Measurements from ENCODE around the gene KCNA1.

KCNA1 gene

DNA sequence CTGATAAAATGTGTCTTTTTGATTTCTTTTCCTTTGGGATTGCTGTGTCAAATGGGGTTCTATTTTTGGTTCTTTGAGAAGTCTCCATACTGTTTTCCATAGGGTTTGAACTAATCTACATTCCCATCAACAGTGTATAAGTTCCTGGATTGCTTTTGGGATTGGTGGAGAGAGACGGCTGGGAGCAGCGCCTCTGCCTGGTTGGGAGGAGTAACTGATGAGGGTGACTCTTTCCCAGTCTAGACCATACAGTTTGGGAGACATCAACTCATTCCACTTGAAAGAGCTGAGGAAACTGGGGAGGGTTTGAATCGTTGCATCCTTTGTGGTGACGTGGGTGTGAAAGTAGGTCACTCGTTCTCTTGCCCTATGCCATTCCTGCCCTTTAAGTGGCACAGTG is 42.3 kb upstream of the KCNA1 start:
- no peaks in the 10 kb centered on the region for H3K9me3 ChIP-seq (replicated peaks; ENCODE audit: insufficient read depth, low read length)
- no peaks in the 10 kb centered on the region for H3K36me3 ChIP-seq (replicated peaks; ENCODE audit: insufficient read depth, low read length)
- H3K4me1 ChIP-seq (ENCODE audit: low read length) = peaks cover 7% of the 10 kb centered on the region
- no peak overlapping the region for H3K4me3 ChIP-seq (ENCODE audit: low read length)
- DNase-seq = no peak
- 0 out of 2 replicates have a peak, but pooled peaks cover 5% of the 10 kb centered on the region for H3F3A ChIP-seq (ENCODE audit: insufficient read depth, low read length)
- H3K9ac ChIP-seq (ENCODE audit: low read length) = no peak overlapping the region
- no peaks in the 10 kb centered on the region for H3K9me2 ChIP-seq (replicated peaks; ENCODE audit: insufficient read depth, low read length)
- TF ChIP-seq, protein P1, sequence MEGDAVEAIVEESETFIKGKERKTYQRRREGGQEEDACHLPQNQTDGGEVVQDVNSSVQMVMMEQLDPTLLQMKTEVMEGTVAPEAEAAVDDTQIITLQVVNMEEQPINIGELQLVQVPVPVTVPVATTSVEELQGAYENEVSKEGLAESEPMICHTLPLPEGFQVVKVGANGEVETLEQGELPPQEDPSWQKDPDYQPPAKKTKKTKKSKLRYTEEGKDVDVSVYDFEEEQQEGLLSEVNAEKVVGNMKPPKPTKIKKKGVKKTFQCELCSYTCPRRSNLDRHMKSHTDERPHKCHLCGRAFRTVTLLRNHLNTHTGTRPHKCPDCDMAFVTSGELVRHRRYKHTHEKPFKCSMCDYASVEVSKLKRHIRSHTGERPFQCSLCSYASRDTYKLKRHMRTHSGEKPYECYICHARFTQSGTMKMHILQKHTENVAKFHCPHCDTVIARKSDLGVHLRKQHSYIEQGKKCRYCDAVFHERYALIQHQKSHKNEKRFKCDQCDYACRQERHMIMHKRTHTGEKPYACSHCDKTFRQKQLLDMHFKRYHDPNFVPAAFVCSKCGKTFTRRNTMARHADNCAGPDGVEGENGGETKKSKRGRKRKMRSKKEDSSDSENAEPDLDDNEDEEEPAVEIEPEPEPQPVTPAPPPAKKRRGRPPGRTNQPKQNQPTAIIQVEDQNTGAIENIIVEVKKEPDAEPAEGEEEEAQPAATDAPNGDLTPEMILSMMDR (IDR thresholded peaks at IDR 0.05; ENCODE audit: low read length) = no peak
- TF ChIP-seq EZH2phosphoT487 (IDR thresholded peaks at IDR 0.05; ENCODE audit: low read length) (no peak), EZH2 (optimal IDR thresholded peaks at IDR 0.05; ENCODE audit: low read depth, low read length) (no peak)
- H3K27ac ChIP-seq (ENCODE audit: low read length) = no peak overlapping the region
- H3K27me3 ChIP-seq (replicated peaks; ENCODE audit: insufficient read depth, low read length) = no peaks in the 10 kb centered on the region
- H3K4me2 ChIP-seq (ENCODE audit: low read depth, low read length) = no peak overlapping the region
- H4K20me1 ChIP-seq (ENCODE audit: insufficient read depth, low read length) = no peaks in the 10 kb centered on the region
- no peak overlapping the region for H2AFZ ChIP-seq (ENCODE audit: low read length)
- no peaks in the 10 kb centered on the region for H3K79me2 ChIP-seq (ENCODE audit: low read length)

DNA sequence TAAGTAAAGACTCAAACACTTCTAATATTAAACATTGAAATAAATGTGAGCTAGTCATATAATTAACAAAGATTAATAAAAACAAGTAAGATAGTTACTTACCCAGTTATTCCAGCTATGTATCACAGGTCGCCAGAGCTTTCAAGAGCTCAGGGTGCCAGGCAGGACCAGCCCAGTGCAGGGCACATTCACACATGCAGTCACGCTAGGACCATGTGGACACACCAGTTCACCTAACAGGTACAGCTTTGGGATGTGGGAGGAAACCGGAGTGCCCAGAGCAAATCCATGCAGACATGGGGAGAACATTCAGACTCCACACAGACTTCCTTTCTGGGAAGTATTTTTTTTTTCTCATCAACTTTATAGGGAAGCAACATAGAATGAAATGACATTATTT is 39.3 kb upstream of the KCNA1 start:
- TF ChIP-seq EZH2phosphoT487 (IDR thresholded peaks at IDR 0.05; ENCODE audit: low read length) (no peak), EZH2 (optimal IDR thresholded peaks at IDR 0.05; ENCODE audit: low read depth, low read length) (no peak)
- TF ChIP-seq, protein P1 (IDR thresholded peaks at IDR 0.05; ENCODE audit: low read length) = no peak
- Histone ChIP-seq H3K9me2 (replicated peaks; ENCODE audit: insufficient read depth, low read length) (no peaks in the 10 kb centered on the region), H3K9me3 (replicated peaks; ENCODE audit: insufficient read depth, low read length) (no peaks in the 10 kb centered on the region), H3F3A (ENCODE audit: insufficient read depth, low read length) (0 out of 2 replicates have a peak, but pooled peaks cover under 1% of the 10 kb centered on the region), H3K27ac (ENCODE audit: low read length) (no peak overlapping the region), H4K20me1 (ENCODE audit: insufficient read depth, low read length) (no peaks in the 10 kb centered on the region), H3K4me1 (ENCODE audit: low read length) (no peaks in the 10 kb centered on the region), H3K9ac (ENCODE audit: low read length) (no peak overlapping the region), H3K4me3 (ENCODE audit: low read length) (no peak overlapping the region), H2AFZ (ENCODE audit: low read length) (no peak overlapping the region), H3K79me2 (ENCODE audit: low read length) (no peaks in the 10 kb centered on the region), H3K36me3 (replicated peaks; ENCODE audit: insufficient read depth, low read length) (no peaks in the 10 kb centered on the region), H3K27me3 (replicated peaks; ENCODE audit: insufficient read depth, low read length) (no peaks in the 10 kb centered on the region), H3K4me2 (ENCODE audit: low read depth, low read length) (no peak overlapping the region)
- no peak for DNase-seq

DNA sequence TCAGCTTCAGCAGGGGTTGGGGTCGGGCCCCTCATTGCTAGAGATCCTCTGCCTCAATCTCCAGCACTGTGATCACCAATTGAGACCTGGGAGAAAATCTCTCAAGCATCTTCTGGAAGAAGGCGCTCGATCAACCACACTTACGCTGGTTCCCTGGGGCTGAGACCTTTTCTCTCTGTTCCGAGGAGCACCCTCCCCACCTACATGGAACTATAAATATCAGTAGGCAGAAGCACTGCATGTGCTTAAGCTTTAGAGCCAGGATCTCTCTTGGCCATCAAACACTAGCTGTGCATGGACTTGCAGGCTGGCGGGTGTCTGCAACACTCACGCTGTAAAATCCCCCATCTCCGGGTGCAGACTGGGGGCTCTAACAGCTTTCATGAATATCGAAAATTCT is 38.2 kb upstream of the KCNA1 start:
- H3K9me3 ChIP-seq (replicated peaks; ENCODE audit: insufficient read depth, low read length) = no peaks in the 10 kb centered on the region

More for the DNA sequence above, 38.2 kb upstream of the KCNA1 start:
- H3K79me2 ChIP-seq (ENCODE audit: low read length) = no peaks in the 10 kb centered on the region
- no peak overlapping the region for H3K27ac ChIP-seq (ENCODE audit: low read length)
- H3K4me1 ChIP-seq (ENCODE audit: low read length) = no peaks in the 10 kb centered on the region
- H3K9ac ChIP-seq (ENCODE audit: low read length) = no peak overlapping the region
- H3K27me3 ChIP-seq (replicated peaks; ENCODE audit: insufficient read depth, low read length) = no peaks in the 10 kb centered on the region
- H3F3A ChIP-seq (ENCODE audit: insufficient read depth, low read length) = no peaks in the 10 kb centered on the region
- no peak overlapping the region for H3K4me2 ChIP-seq (ENCODE audit: low read depth, low read length)
- no peaks in the 10 kb centered on the region for H3K9me2 ChIP-seq (replicated peaks; ENCODE audit: insufficient read depth, low read length)
- TF ChIP-seq, protein P1 (IDR thresholded peaks at IDR 0.05; ENCODE audit: low read length) = no peak
- TF ChIP-seq EZH2 (optimal IDR thresholded peaks at IDR 0.05; ENCODE audit: low read depth, low read length) = no peak
- TF ChIP-seq EZH2phosphoT487 (IDR thresholded peaks at IDR 0.05; ENCODE audit: low read length) = no peak
- H4K20me1 ChIP-seq (ENCODE audit: insufficient read depth, low read length) = no peaks in the 10 kb centered on the region
- DNase-seq = no peak
- H3K4me3 ChIP-seq (ENCODE audit: low read length) = no peak overlapping the region
- no peaks in the 10 kb centered on the region for H3K36me3 ChIP-seq (replicated peaks; ENCODE audit: insufficient read depth, low read length)
- H2AFZ ChIP-seq (ENCODE audit: low read length) = no peak overlapping the region
